ENCODE measurements around the gene ADAM17.
"Not testable (repeated sequence)": the region's sequence is repeated elsewhere in the genome, so short reads cannot be mapped to it uniquely, and the experiment has no call there.

Gene ADAM17

GRCh38 chr2:9565436-9566153, 10.0 kb upstream of the ADAM17 start:
- DNase-seq (ENCODE audit: low read depth): no peak
- TF ChIP-seq CTCF (IDR thresholded peaks at IDR 0.05; ENCODE audit: low read depth, low read length, missing control alignments): no peak
- H3K4me3 ChIP-seq (ENCODE audit: low read depth, low read length): no peak overlapping the region

DNA sequence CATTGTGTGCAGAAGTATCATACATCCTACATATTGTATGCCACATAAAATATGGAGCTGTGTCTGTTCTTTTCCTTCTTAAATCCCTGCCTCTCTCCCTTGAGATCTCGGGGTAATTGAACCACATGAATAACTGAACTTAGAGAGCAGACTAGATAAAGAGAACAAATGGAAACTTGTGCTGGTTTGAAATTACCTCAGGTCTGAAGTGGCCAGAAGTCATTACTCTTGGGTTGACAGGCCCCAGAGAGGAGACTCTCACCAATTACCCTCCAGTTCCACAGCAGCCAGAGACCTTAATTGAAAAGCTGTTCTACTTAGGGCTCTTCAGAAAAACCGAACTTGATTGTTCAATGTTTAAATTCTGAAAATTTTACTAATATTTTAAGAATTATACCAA, 5.0 kb upstream of the ADAM17 start:
- H3K4me3 ChIP-seq (ENCODE audit: low read depth, low read length): no peak overlapping the region
- TF ChIP-seq CTCF (IDR thresholded peaks at IDR 0.05; ENCODE audit: low read depth, low read length, missing control alignments): no peak
- DNase-seq (ENCODE audit: low read depth): no peak

- no peak for DNase-seq (ENCODE audit: low read depth)
- TF ChIP-seq CTCF (IDR thresholded peaks at IDR 0.05; ENCODE audit: low read depth, low read length, missing control alignments): no peak
- no peak overlapping the region for H3K4me3 ChIP-seq (ENCODE audit: low read depth, low read length)
Measured at GRCh38 chr2:9558948-9559381, 3.3 kb upstream of the ADAM17 start.

DNA sequence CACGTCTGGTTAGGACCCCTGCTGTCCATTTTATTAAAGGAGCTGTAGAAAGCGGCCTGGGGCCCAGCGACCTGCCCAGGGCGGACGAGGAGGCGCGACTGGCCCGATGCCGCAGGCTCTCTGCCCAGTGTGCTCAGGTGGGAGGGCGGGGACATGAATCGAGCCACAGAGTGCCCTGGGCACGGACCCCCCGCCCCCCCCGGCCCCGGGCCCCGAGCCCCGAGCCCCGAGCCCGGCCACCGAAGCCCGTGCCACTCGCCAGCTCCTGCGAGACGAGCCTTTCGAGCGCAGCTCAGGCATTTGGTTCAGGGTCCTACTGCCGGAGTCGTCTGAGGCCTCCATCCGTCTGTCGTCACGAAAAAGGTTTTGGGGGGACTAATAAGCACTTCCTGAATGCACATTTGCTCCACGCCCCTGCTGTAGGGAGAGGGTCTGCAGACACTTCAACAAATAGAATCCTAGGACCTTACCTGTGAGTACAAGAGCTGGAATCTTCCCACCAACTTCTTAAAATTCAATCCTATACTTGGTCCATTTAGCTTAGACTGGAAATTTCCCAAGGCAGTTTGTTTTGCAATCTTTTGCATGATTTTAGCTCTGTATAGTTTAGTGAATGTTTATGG, 602 bp upstream of the ADAM17 start:
- peak overlapping the region; percentile 93 for H3K4me3 ChIP-seq (ENCODE audit: low read depth, low read length)
- no peak for DNase-seq (ENCODE audit: low read depth)
- no peak for TF ChIP-seq CTCF (IDR thresholded peaks at IDR 0.05; ENCODE audit: low read depth, low read length, missing control alignments)

- DNase-seq (ENCODE audit: low read depth): no peak
- TF ChIP-seq CTCF (IDR thresholded peaks at IDR 0.05; ENCODE audit: low read depth, low read length, missing control alignments): no peak
- H3K4me3 ChIP-seq (ENCODE audit: low read depth, low read length): peak overlapping the region; percentile 93
Measured at GRCh38 chr2:9554921-9555296, 721 bp downstream of the ADAM17 start.

- H3K4me3 ChIP-seq (ENCODE audit: low read depth, low read length): peak overlapping the region; percentile 6; the same call in 1 of the 2 replicates
- TF ChIP-seq CTCF (IDR thresholded peaks at IDR 0.05; ENCODE audit: low read depth, low read length, missing control alignments): no peak
- DNase-seq (ENCODE audit: low read depth): no peak
Measured at GRCh38 chr2:9552219-9553178, 3.1 kb downstream of the ADAM17 start.

- not testable (repeated sequence) for DNase-seq (ENCODE audit: low read depth)
- peak overlapping the region; percentile 16; the same call in 1 of the 2 replicates for H3K4me3 ChIP-seq (ENCODE audit: low read depth, low read length)
Measured at GRCh38 chr2:9550859-9551391, 4.7 kb downstream of the ADAM17 start.
